HG02798 (cell line): ENCODE data around the gene KLF11.
A peak's percentile ranks its signal among the peaks of the same experiment; 100 is the strongest.

Experiments used
- ATAC-seq: cut with Tn5 transposase; IDR thresholded peaks from one replicate; pipeline ENCODE4 v1.9.1; 2021; ENCODE audit warnings: mild to moderate bottlenecking; ENCODE audit not compliant: unreplicated experiment, poor library complexity

KLF11 gene

GRCh38 chr2:10043256-10043905 is at the start of gene KLF11:
KLF11 (plus strand) TSS chr2:10043550; CDS start chr2:10043717, 167 bp downstream.
- ATAC-seq = peak; percentile 74

GRCh38 chr2:9994462-9994861 is 48.9 kb upstream of the KLF11 start:
- no peak for ATAC-seq

- ATAC-seq = no peak
Observed at GRCh38 chr2:9995059-9995458, 48.3 kb upstream of the KLF11 start.

- no peak for ATAC-seq
Observed at GRCh38 chr2:9996321-9996720, 47.0 kb upstream of the KLF11 start.

GRCh38 chr2:9997936-9998335 is 45.4 kb upstream of the KLF11 start:
- ATAC-seq = no peak

GRCh38 chr2:9998916-9999654 is 44.3 kb upstream of the KLF11 start:
- ATAC-seq = no peak

GRCh38 chr2:9999693-10000092 is 43.7 kb upstream of the KLF11 start:
- ATAC-seq = no peak

GRCh38 chr2:10000541-10000940 is 42.8 kb upstream of the KLF11 start:
- ATAC-seq = no peak

GRCh38 chr2:10001586-10001985 is 41.8 kb upstream of the KLF11 start:
- no peak for ATAC-seq

GRCh38 chr2:10002109-10002508 is 41.2 kb upstream of the KLF11 start:
- ATAC-seq = no peak

- no peak for ATAC-seq
Observed at GRCh38 chr2:10002681-10003080, 40.7 kb upstream of the KLF11 start.

- ATAC-seq = no peak
Observed at GRCh38 chr2:10003206-10004125, 39.9 kb upstream of the KLF11 start.

- no peak for ATAC-seq
Observed at GRCh38 chr2:10004401-10004800, 38.9 kb upstream of the KLF11 start.

GRCh38 chr2:10004836-10005235 is 38.5 kb upstream of the KLF11 start:
- ATAC-seq = no peak

- ATAC-seq = no peak
Observed at GRCh38 chr2:10005461-10006235, 37.7 kb upstream of the KLF11 start.

- no peak for ATAC-seq
Observed at GRCh38 chr2:10006236-10007161, 36.9 kb upstream of the KLF11 start.

GRCh38 chr2:10007435-10007834 is 35.9 kb upstream of the KLF11 start:
- ATAC-seq = no peak

GRCh38 chr2:10007921-10008808 is 35.2 kb upstream of the KLF11 start:
- no peak for ATAC-seq
